HepG2 (cell line): ENCODE data around the gene NHP2. TPM values are rescaled to one million over a fixed set of nuclear protein-coding genes. Genes with fewer than 3 reads are reported as not detected.

ENCODE experiments used
- ATAC-seq: fragments of 200-7000 bp; cut with Tn5 transposase; 3 replicates; pipeline ENCODE4 v1.9.1; 2020; ENCODE audit warnings: mild to moderate bottlenecking, moderate library complexity
- BruUV-seq: library from RNA; stranded (reverse); fragments of 400-500 nt; replicated peaks from 2 replicates; lab custom pipeline; 2021; lab: Mats Ljungman, UMichigan
- CTCF ChIA-PET: fragments of 300-600 bp; formaldehyde crosslinking; extraction: SDS; loops from one replicate; lab custom pipeline; 2021; ENCODE audit warnings: low total read pairs, inconsistent platforms, low intra/inter-chr PET ratio; lab: Yijun Ruan, JAX
- POLR2A ChIA-PET: fragments of 350-600 bp; sonication (Branson Sonifier 250); formaldehyde crosslinking; loops from one replicate; lab custom pipeline; 2020; ENCODE audit warnings: antibody characterized with exemption, inconsistent platforms; lab: Yijun Ruan, JAX
- DNase-seq: peaks from one replicate; pipeline ENCODE4 v3.0.0-alpha.2; 2015; ENCODE audit warnings: low spot score
- FAIRE-seq: peaks from 3 replicates; lab custom pipeline; 2011; peaks lifted over from hg19 to GRCh38; lab: Jason Lieb, UNC
- H2AFZ ChIP-seq: one replicate; pipeline ENCODE4 v1.6.1; 2011; ENCODE audit warnings: low read length, inconsistent platforms
- H3K27ac ChIP-seq: fragments of 300-600 bp; 3 replicates; pipeline ENCODE4 v1.8.0; 2011; ENCODE audit warnings: mixed run types, mild to moderate bottlenecking, mixed read lengths, low read length, inconsistent platforms; ENCODE audit not compliant: insufficient read depth; ENCODE audit errors: extremely low read length
- H3K27me3 ChIP-seq, 2 experiments: fragments of 200-600 bp in 1 of 2; 2 replicates in 1 of 2; 3 replicates in 1 of 2; pipeline versions ENCODE4 v1.6.0 to v1.8.0; 2011; ENCODE audit warnings: low read length in 2 of 2, mild to moderate bottlenecking in 2 of 2, moderate library complexity in 2 of 2, inconsistent platforms in 1 of 2; ENCODE audit not compliant: insufficient read depth in 2 of 2, control insufficient read depth in 1 of 2
- H3K36me3 ChIP-seq, 2 experiments: fragments of 200-600 bp in 1 of 2; replicated peaks in 1 of 2; 2 replicates in 1 of 2; 3 replicates in 1 of 2; pipeline versions ENCODE4 v1.5.1 to v1.8.0; 2011; ENCODE audit warnings: low read length in 2 of 2, inconsistent platforms in 1 of 2; ENCODE audit not compliant: insufficient read depth in 2 of 2, control insufficient read depth in 1 of 2
- H3K4me1 ChIP-seq: 2 replicates; pipeline ENCODE4 v1.5.1; 2012; ENCODE audit warnings: low read length, inconsistent platforms; ENCODE audit not compliant: insufficient read depth
- H3K4me2 ChIP-seq: 2 replicates; pipeline ENCODE4 v1.6.0; 2011; ENCODE audit warnings: low read depth, low read length, inconsistent platforms
- H3K4me3 ChIP-seq, 3 experiments: fragments of 200-600 bp in 1 of 3; sonication (generic), shearing (Covaris generic) in 1 of 3; replicated peaks in 1 of 3; 2 replicates each; pipeline ENCODE4 v1.5.1; 2011 to 2016; ENCODE audit warnings: low read length in 3 of 3, inconsistent platforms in 2 of 3, low read depth in 2 of 3, mild to moderate bottlenecking in 2 of 3, control low read depth in 1 of 3, mixed read lengths in 1 of 3; ENCODE audit not compliant: insufficient read depth in 1 of 3
- H3K79me2 ChIP-seq: one replicate; pipeline ENCODE4 v1.6.1; 2011; ENCODE audit warnings: low read length, inconsistent platforms; ENCODE audit not compliant: insufficient read depth
- H3K9ac ChIP-seq: 2 replicates; pipeline ENCODE4 v1.6.0; 2011; ENCODE audit warnings: mild to moderate bottlenecking, low read depth, low read length, inconsistent platforms; ENCODE audit not compliant: insufficient read depth
- H3K9me3 ChIP-seq: 2 replicates; pipeline ENCODE4 v1.5.1; 2012; ENCODE audit warnings: mild to moderate bottlenecking, low read length
- H4K20me1 ChIP-seq: 2 replicates; pipeline ENCODE4 v1.6.0; 2011; ENCODE audit warnings: inconsistent platforms, mild to moderate bottlenecking, low read length, moderate library complexity; ENCODE audit not compliant: insufficient read depth
- EHMT2 ChIP-seq: fragments of 200-600 bp; sonication (generic); IDR thresholded peaks from 2 replicates; pipeline ENCODE4 v1.7.0; 2017; ENCODE audit warnings: antibody characterized with exemption, low read depth, low read length, borderline replicate concordance
- SP5 ChIP-seq: IDR thresholded peaks from 2 replicates; pipeline ENCODE4 v1.6.1; 2016; ENCODE audit warnings: low read depth, borderline replicate concordance
- ZNF777 ChIP-seq: sonication (generic); formaldehyde crosslinking; IDR thresholded peaks from 2 replicates; pipeline ENCODE4 v1.4.0; 2020; ENCODE audit warnings: missing genetic modification reagents
- whole genome bisulfite sequencing: methylation state at CpG from one replicate; pipeline ENCODE4 v1.1.6; 2017; ENCODE audit warnings: low lambda C conversion rate; 5-methylcytosine and 5-hydroxymethylcytosine counted together
- in situ Hi-C: cut with HindIII; loops from 2 replicates; pipeline ENCODE4 v1.10.0; 2017; ENCODE audit warnings: low pct_unique_long_range_greater_than_20kb; ENCODE audit not compliant: extremely low pct_ligation_motif_present
- intact Hi-C: fragments of 100-400 bp; cut with micrococcal nuclease; formaldehyde crosslinking; loops from one replicate; pipeline ENCODE4 v1.10.0; 2022; ENCODE audit not compliant: unreplicated experiment
- polyA plus RNA-seq, 8 experiments: library from polyadenylated mRNA; depleted of rRNA in 3 of 8; stranded (reverse) in 7 of 8; unstranded in 1 of 8; fragments of >200 nt; fragmentation: Illumina TruSeq in 4 of 8; extraction: Trizol in 4 of 8; gene quantifications; 2 replicates each; pipeline versions ENCODE4 v1.2.1 to v1.2.3, GENCODE V29; 2011 to 2016; ENCODE audit warnings: low read depth in 4 of 8, missing spikeins in 1 of 8, mixed read lengths in 1 of 8; ENCODE audit not compliant: insufficient read depth in 1 of 8
- total RNA-seq, 5 experiments: library from RNA; depleted of rRNA; stranded (reverse); fragments of >200 nt; fragmentation: Illumina TruSeq; extraction: Trizol; gene quantifications; 2 replicates each; pipeline ENCODE4 v1.2.3, GENCODE V29; 2016; ENCODE audit warnings: low read depth in 1 of 5

The NHP2 gene
- total and polyA plus RNA-seq, 2 of the 13 experiments (the other 11 are each of a cell fraction or from before 2014, with no cell fraction given): 56.2 to 96.1 TPM

- ChIA-PET CTCF (no interaction called here), POLR2A (no interaction called here)
- intact Hi-C loops: no loop called here
- FAIRE-seq: no peak
- in situ Hi-C loops: no loop called here
- no peaks in the 10 kb centered on the region for H4K20me1 ChIP-seq
- no peak for ATAC-seq
- H3K27ac ChIP-seq: no peak overlapping the region
- no TSS peak for BruUV-seq
- H3K4me2 ChIP-seq: no peak overlapping the region
- 22% methylated on average over 7 of the region's 9 CpGs for WGBS
- no peak overlapping the region for H3K4me3 ChIP-seq
- H2AFZ ChIP-seq: no peak overlapping the region
- no peaks in the 10 kb centered on the region for H3K27me3 ChIP-seq
- no peak for DNase-seq
- H3K36me3 ChIP-seq: no peaks in the 10 kb centered on the region
- no peaks in the 10 kb centered on the region for H3K4me1 ChIP-seq
- no peak overlapping the region for H3K9ac ChIP-seq
- H3K9me3 ChIP-seq: no peaks in the 10 kb centered on the region
- no peaks in the 10 kb centered on the region for H3K79me2 ChIP-seq
- TF ChIP-seq EHMT2: no peak
Observed at GRCh38 chr5:178180141-178180863, 26.6 kb upstream of the NHP2 start.

GRCh38 chr5:178177569-178177968 is 23.9 kb upstream of the NHP2 start:
- TF ChIP-seq SP5 (CRISPR knock-in tag) (no peak), ZNF777 (CRISPR knock-in tag) (no peak)
- Histone ChIP-seq H3K27me3 (no peaks in the 10 kb centered on the region), H3K4me2 (no peak overlapping the region), H3K4me1 (no peaks in the 10 kb centered on the region), H3K9me3 (no peaks in the 10 kb centered on the region), H3K36me3 (no peaks in the 10 kb centered on the region), H3K27ac (no peak overlapping the region), H3K79me2 (no peaks in the 10 kb centered on the region), H3K9ac (no peak overlapping the region), H2AFZ (no peak overlapping the region), H4K20me1 (no peaks in the 10 kb centered on the region), H3K4me3 (no peak overlapping the region)
- in situ Hi-C loops: no loop called here
- CTCF ChIA-PET: no interaction called here
- intact Hi-C loops: no loop called here
- FAIRE-seq: no peak
- no TSS peak for BruUV-seq
- ATAC-seq: no peak
- POLR2A ChIA-PET: no interaction called here
- WGBS: 27% methylated on average over 8 of the region's 8 CpGs
- no peak for DNase-seq
